GM12872 (cell line): ENCODE measurements around the gene AMMECR1.

Experiments used
- TF ChIP-seq, protein P1 (sequence below): IDR thresholded peaks from 3 replicates; pipeline ENCODE4 v1.5.1; 2011; ENCODE audit warnings: low read depth, mild to moderate bottlenecking, low read length, moderate library complexity; ENCODE audit not compliant: insufficient read depth

Gene AMMECR1

DNA sequence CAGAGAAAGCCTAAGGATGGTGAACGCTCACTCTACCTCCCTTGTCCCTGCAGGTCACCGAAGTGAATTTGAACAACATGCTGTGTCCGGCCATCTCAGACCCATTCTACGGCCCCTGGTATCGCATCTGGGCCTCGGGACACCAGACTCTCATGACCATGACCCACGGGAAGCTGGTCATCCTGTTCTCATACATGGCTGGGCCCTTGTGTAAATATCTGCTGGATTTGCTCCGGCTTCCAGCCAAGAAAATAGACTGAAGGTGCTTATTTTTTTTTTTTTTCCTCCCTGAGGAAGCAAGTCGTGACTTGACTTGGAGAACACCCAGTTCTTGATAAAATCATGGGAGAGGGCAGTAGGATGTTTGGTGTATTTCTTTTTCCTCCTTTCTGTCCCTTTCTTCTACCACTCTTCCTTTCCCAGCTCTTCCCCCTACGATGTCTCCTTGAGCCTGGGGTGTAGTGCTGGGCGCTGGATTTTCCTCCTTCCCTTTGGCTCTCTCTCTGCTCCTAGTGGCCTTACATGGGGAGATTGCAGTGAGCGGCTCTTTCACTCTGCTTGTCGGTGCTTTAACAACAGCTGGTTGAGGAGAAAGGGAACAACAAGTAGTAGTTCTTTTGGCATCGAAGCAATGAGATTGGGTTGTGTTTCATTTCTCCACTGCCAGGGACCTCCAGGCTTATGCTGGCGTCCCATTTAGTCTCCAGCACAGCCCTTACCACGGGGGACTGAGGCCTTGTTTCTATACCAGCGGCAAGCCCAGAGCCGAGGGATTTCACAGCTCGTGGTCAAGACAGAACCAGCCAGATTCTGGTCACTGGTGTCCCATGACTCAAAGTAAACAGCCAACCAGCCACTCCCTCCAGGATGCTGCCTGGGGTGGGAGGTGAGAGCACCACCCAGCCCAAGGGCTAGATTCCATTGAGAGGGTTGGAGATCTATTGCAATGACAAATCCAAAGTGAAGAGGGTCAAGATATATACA is 144.4 kb downstream of the AMMECR1 start:
- TF ChIP-seq, protein P1, sequence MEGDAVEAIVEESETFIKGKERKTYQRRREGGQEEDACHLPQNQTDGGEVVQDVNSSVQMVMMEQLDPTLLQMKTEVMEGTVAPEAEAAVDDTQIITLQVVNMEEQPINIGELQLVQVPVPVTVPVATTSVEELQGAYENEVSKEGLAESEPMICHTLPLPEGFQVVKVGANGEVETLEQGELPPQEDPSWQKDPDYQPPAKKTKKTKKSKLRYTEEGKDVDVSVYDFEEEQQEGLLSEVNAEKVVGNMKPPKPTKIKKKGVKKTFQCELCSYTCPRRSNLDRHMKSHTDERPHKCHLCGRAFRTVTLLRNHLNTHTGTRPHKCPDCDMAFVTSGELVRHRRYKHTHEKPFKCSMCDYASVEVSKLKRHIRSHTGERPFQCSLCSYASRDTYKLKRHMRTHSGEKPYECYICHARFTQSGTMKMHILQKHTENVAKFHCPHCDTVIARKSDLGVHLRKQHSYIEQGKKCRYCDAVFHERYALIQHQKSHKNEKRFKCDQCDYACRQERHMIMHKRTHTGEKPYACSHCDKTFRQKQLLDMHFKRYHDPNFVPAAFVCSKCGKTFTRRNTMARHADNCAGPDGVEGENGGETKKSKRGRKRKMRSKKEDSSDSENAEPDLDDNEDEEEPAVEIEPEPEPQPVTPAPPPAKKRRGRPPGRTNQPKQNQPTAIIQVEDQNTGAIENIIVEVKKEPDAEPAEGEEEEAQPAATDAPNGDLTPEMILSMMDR: no peak

DNA sequence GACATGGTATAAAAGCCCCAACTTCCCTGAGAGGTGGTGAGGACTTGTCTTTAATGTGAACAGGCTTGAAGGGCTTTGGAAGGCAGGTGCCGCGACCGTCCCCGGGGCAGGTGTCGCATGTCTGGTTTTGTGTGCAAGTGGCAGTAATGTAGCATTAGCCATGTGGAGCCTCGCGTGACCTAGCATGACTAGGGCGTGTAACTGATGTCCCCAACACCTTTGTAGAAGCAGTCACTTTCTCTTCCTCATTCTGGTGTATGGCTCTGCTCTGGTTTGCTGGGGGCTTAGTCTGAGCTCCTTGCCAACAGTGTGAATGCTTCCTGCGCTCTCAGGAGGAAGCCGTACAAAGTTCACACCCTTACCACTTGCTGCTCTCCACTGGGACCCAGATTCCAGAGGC is 145.7 kb downstream of the AMMECR1 start:
- TF ChIP-seq, protein P1: no peak

DNA sequence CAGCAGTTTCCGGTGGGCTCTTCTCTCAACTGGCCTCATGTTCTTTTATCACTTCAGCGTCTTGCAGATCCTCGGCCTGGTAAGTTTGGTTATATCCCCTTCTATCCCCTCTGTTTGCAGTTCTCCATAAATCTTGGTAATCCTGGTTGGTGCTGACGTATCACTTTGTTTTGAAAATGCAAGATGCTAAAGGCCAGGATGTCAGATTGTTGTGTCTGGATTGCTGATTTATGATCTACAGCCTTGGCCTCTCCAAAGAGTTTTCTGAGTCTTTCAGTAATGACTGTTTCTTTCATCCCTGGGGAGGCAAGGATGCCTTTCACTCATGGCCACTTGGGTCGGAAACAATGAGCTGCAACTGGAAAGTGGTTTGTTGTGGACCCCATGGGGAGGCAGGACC is 146.4 kb downstream of the AMMECR1 start:
- TF ChIP-seq, protein P1: no peak

DNA sequence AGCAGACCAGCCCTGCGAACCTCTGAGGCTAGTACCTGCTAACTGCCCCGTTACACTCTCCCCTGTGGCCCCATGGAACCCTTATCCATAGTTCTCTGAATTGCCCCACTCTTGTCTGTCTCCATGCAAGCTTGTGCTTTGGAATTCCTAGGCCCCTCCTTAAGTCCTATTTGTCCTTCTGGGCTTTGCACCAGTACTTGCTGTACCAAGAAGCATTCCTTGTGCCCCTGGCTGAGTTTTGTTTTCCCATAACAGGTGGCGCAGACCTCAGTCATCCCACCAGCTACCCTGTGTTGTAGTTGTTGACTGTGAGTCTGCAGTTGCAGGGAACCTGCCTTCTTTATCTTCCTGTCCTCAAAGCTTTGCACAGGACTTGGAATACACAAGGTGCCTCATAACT is 147.9 kb downstream of the AMMECR1 start:
- TF ChIP-seq, protein P1: no peak

DNA sequence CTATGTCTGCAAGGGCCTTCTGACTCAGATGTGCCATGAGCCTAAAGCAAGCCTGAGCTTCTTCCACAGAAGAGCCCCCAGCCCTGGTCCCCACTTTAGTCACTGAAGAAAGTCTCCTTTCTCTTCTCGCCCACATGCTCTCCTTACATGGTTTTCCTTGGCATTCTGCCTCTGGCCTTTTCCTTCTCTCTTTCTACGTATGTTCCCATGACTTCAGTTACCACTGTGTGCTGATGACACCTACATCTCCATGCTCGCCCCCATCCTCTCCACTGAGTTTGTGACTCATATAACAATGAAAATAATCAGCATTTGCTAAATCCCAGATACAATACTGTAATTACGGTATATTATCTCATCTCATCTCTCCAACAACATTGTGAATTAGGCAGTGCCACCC is 149.3 kb downstream of the AMMECR1 start:
- TF ChIP-seq, protein P1: no peak

DNA sequence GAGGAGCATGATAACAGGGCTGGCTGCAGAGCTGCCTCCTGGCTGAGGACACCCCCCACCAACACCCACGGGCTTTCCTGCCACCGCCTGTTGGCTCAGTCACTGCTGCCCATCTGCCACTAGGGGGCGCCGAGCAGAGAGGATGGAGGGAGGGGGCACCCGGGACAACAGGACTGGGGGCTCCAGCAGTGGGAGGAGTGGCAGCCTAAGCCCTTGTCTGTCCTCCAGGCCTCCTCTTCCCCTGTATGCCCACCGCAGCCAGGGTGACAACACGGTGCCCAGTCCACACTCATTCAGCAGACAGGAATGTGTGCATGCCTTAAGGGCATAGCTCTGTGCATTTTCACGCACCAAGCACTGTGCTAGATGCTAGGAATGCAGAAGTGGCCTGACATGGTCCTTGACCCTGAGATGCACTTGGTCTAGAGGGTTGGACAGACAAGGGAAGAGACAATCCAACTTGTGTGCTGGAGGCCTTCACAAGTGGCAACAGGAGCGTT is 149.9 kb downstream of the AMMECR1 start:
- TF ChIP-seq, protein P1: peak; percentile 63

DNA sequence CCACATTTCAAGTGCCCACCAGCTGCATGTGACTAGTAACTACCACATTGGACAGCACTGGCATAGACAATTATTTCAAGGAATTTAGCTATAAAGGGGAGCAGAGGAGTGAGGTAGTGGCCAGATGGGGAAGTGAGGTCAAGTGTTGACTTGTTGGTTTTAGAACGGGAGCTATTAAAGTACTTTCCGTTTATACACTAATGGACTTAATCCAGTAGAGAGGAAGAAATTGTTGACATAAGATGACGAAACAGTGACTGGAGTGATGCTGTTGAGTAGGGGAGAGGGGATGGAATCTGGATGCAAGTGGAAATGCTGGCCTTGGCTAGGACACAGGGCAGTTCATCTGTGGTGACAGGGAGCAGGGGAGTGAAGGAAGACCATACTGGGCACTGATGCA is 154.4 kb downstream of the AMMECR1 start:
- TF ChIP-seq, protein P1: no peak
